Liver (tissue), 9 donors: ENCODE data around the gene ALG3. TPM values are rescaled to one million over a fixed set of nuclear protein-coding genes. Genes with fewer than 3 reads are reported as not detected.
A peak's percentile ranks its signal among the peaks of the same experiment; 100 is the strongest.

Experiments used
- DNase-seq: peaks from one replicate; pipeline ENCODE4 v3.0.0-alpha.2; 2017; ENCODE audit warnings: low spot score
- H3K27ac ChIP-seq, 2 donors: one replicate each; pipeline ENCODE4 v1.7.0; 2013; ENCODE audit warnings: inconsistent platforms in 2 of 2, low read length in 2 of 2, control low read depth in 1 of 2, low read depth in 1 of 2, mild to moderate bottlenecking in 1 of 2
- H3K27me3 ChIP-seq, 4 donors: one replicate each; pipeline versions ENCODE4 v1.6.1 to v1.7.0; 2013; ENCODE audit warnings: low read length in 3 of 4, inconsistent platforms in 1 of 4, mild to moderate bottlenecking in 1 of 4, moderate library complexity in 1 of 4; ENCODE audit not compliant: control insufficient read depth in 4 of 4, insufficient read depth in 4 of 4
- H3K36me3 ChIP-seq, 4 donors: one replicate each; pipeline versions ENCODE4 v1.6.1 to v1.7.0; 2013; ENCODE audit warnings: low read length in 3 of 4, mild to moderate bottlenecking in 3 of 4, low read depth in 1 of 4, moderate library complexity in 1 of 4; ENCODE audit not compliant: control insufficient read depth in 4 of 4, insufficient read depth in 3 of 4
- H3K4me1 ChIP-seq, 4 donors: one replicate each; pipeline versions ENCODE4 v1.6.1 to v1.7.0; 2013; ENCODE audit warnings: low read length in 3 of 4, mild to moderate bottlenecking in 3 of 4, moderate library complexity in 1 of 4; ENCODE audit not compliant: control insufficient read depth in 4 of 4, insufficient read depth in 4 of 4
- H3K4me3 ChIP-seq, 3 donors: one replicate each; pipeline versions ENCODE4 v1.6.1 to v1.7.0; 2013; ENCODE audit warnings: low read length in 3 of 3, control low read depth in 1 of 3, low read depth in 1 of 3, mild to moderate bottlenecking in 1 of 3
- H3K9ac ChIP-seq, 2 donors: one replicate each; pipeline ENCODE4 v1.7.0; 2013; ENCODE audit warnings: low read length in 2 of 2, mild to moderate bottlenecking in 2 of 2, moderate library complexity in 2 of 2, control low read depth in 1 of 2, low read depth in 1 of 2
- H3K9me3 ChIP-seq, 4 donors: one replicate each; pipeline versions ENCODE4 v1.6.1 to v1.7.0; 2013; ENCODE audit warnings: low read length in 3 of 4; ENCODE audit not compliant: control insufficient read depth in 4 of 4
- EGR1 ChIP-seq, 2 donors: IDR thresholded peaks; 2 replicates each; pipeline ENCODE4 v1.6.1; 2016 to 2018; ENCODE audit warnings: antibody characterized with exemption in 2 of 2, low read depth in 2 of 2
- FOXA1 ChIP-seq: IDR thresholded peaks from 2 replicates; pipeline ENCODE4 v1.6.1; 2016; ENCODE audit warnings: antibody characterized with exemption
- FOXA2 ChIP-seq: IDR thresholded peaks from 2 replicates; pipeline ENCODE4 v1.6.1; 2016; ENCODE audit warnings: antibody characterized with exemption
- GABPA ChIP-seq, 2 donors: IDR thresholded peaks in 1 of 2; conservative IDR thresholded peaks in 1 of 2; 2 replicates each; pipeline ENCODE4 v1.6.1; 2016; ENCODE audit warnings: antibody characterized with exemption in 2 of 2, mild to moderate bottlenecking in 1 of 2, moderate library complexity in 1 of 2
- HNF4A ChIP-seq, 2 donors: conservative IDR thresholded peaks; 2 replicates each; pipeline ENCODE4 v1.6.1; 2016; ENCODE audit warnings: antibody characterized with exemption in 2 of 2, mild to moderate bottlenecking in 2 of 2
- HNF4G ChIP-seq: IDR thresholded peaks from 2 replicates; pipeline ENCODE4 v1.6.1; 2016; ENCODE audit warnings: antibody characterized with exemption
- JUND ChIP-seq, 2 donors: IDR thresholded peaks; 2 replicates each; pipeline ENCODE4 v1.6.1; 2016; ENCODE audit warnings: antibody characterized with exemption in 2 of 2
- NR2F2 ChIP-seq: IDR thresholded peaks from 2 replicates; pipeline ENCODE4 v1.6.1; 2016; ENCODE audit warnings: antibody characterized with exemption
- RAD21 ChIP-seq, 2 donors: IDR thresholded peaks; 2 replicates each; pipeline ENCODE4 v1.6.1; 2016; ENCODE audit warnings: antibody characterized with exemption in 2 of 2, mild to moderate bottlenecking in 2 of 2
- RXRA ChIP-seq, 2 donors: IDR thresholded peaks; 2 replicates each; pipeline ENCODE4 v1.6.1; 2017 to 2018; ENCODE audit warnings: antibody characterized with exemption in 2 of 2, mild to moderate bottlenecking in 1 of 2
- SP1 ChIP-seq: IDR thresholded peaks from 2 replicates; pipeline ENCODE4 v1.6.1; 2018; ENCODE audit warnings: antibody characterized with exemption, mild to moderate bottlenecking
- TAF1 ChIP-seq: conservative IDR thresholded peaks from 2 replicates; pipeline ENCODE4 v1.6.1; 2016; ENCODE audit warnings: antibody characterized with exemption, mild to moderate bottlenecking
- YY1 ChIP-seq: IDR thresholded peaks from 2 replicates; pipeline ENCODE4 v1.6.1; 2016; ENCODE audit warnings: antibody characterized with exemption, mild to moderate bottlenecking
- WGBS: extraction: QIAGEN DNeasy Blood & Tissue Kit; methylation state at CpG from one replicate; pipeline ENCODE4 v1.1.7; 2013; 5-methylcytosine and 5-hydroxymethylcytosine counted together
- polyA plus RNA-seq, 2 donors: library from polyadenylated mRNA; stranded (reverse) in 1 of 2; unstranded in 1 of 2; fragments of 200-250 nt in 1 of 2; fragments of >200 nt in 1 of 2; fragmentation: Nextera tagmentation in 1 of 2; extraction: Ambion mirVana in 1 of 2; gene quantifications; one replicate each; pipeline versions ENCODE4 v1.2.1 to v1.2.3, GENCODE V29; 2013 to 2015
- total RNA-seq, 2 donors: library from RNA; depleted of rRNA; stranded (reverse); fragments of >200 nt; gene quantifications; one replicate each; pipeline ENCODE4 v1.2.3, GENCODE V29; 2014
- TF ChIP-seq, protein P1 (sequence below): IDR thresholded peaks from 2 replicates; pipeline ENCODE4 v1.6.1; 2016; ENCODE audit warnings: antibody characterized with exemption, mild to moderate bottlenecking
- TF ChIP-seq, protein P2 (sequence below): fragments of 150-350 bp; IDR thresholded peaks from 2 replicates; pipeline ENCODE4 v1.5.1; 2017; ENCODE audit warnings: improper control_type of control experiment, low read depth, low read length; ENCODE audit not compliant: missing input control
- TF ChIP-seq, protein P3 (sequence below): IDR thresholded peaks from 2 replicates; pipeline ENCODE4 v1.6.1; 2016; ENCODE audit warnings: antibody characterized with exemption
- TF ChIP-seq, protein P4 (sequence below): IDR thresholded peaks from 2 replicates; pipeline ENCODE4 v1.6.1; 2016; ENCODE audit warnings: antibody characterized with exemption
- donor health status: healthy.
- donor health status: healthy.
- donor health status: healthy.
- donor health status: healthy.
- donor health status: healthy.

Gene ALG3
- total and polyA plus RNA-seq, 4 donors: 27.7 to 78.6 (median 64.5) TPM

DNA sequence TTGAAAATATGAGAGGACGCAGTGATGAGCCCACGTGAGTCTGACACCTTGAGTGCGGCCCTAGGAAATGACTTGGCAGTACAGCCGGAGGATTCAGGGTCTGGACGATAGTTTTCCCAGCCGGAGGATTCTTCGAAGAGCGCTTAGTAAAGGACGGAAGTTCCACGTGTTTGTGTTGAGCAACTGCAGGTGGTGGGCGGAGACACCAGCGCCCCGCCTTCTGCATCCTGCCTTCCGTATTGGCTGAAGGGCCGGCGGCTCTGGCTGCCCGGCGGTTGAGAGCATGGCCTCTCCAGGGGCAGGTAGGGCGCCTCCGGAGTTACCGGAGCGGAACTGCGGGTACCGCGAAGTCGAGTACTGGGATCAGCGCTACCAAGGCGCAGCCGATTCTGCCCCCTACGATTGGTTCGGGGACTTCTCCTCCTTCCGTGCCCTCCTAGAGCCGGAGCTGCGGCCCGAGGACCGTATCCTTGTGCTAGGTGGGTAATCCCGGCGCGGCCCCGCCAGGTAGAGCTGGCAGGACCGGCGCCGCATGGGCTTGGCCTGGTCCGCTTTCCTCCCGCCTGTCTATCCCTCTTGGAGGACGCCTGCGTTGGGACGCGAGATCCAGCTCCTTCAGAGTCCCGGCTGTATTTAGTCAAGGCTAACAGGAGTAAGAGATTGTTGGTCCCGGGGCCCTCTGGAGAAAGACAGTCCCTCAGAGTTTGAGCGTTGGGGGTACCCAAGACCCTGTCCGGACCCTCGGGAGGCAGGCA, 827 bp upstream of the ALG3 start, which contains the start of gene EEF1AKMT4 (continued):
- TF ChIP-seq, protein P1, sequence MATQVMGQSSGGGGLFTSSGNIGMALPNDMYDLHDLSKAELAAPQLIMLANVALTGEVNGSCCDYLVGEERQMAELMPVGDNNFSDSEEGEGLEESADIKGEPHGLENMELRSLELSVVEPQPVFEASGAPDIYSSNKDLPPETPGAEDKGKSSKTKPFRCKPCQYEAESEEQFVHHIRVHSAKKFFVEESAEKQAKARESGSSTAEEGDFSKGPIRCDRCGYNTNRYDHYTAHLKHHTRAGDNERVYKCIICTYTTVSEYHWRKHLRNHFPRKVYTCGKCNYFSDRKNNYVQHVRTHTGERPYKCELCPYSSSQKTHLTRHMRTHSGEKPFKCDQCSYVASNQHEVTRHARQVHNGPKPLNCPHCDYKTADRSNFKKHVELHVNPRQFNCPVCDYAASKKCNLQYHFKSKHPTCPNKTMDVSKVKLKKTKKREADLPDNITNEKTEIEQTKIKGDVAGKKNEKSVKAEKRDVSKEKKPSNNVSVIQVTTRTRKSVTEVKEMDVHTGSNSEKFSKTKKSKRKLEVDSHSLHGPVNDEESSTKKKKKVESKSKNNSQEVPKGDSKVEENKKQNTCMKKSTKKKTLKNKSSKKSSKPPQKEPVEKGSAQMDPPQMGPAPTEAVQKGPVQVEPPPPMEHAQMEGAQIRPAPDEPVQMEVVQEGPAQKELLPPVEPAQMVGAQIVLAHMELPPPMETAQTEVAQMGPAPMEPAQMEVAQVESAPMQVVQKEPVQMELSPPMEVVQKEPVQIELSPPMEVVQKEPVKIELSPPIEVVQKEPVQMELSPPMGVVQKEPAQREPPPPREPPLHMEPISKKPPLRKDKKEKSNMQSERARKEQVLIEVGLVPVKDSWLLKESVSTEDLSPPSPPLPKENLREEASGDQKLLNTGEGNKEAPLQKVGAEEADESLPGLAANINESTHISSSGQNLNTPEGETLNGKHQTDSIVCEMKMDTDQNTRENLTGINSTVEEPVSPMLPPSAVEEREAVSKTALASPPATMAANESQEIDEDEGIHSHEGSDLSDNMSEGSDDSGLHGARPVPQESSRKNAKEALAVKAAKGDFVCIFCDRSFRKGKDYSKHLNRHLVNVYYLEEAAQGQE: peak; percentile 53
- TF ChIP-seq SP1 (peak; percentile 62), FOXA2 (no peak)

DNA sequence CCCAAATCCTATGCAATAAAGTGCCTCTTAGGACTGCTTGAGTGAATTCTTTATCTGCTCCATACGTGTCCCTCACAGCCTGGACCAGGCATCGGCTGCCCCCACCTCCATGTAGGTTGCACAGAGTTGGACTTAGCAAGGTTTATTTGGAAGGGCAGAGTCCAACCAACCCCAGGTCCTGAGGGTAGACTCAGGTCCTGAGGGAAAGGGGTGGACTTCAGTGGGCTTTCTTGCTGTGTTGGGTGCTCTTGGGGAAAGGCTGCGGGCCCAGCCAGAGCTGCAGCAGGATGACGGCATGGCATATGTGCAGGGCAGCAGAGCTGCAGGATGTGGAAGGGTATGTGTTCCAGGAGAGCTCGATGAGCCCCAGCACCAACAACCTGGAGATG, 6.5 kb downstream of the ALG3 start:
- H3K4me1 ChIP-seq: peaks cover 9 to 19% (median 15%) of the 10 kb centered on the region in 4 donors
- 68% methylated on average over 5 of the region's 5 CpGs for WGBS
- H3K36me3 ChIP-seq: peaks cover 5 to 32% (median 20%) of the 10 kb centered on the region in 4 donors
- H3K27me3 ChIP-seq: no peaks in the 10 kb centered on the region
- H3K4me3 ChIP-seq: no peak overlapping the region
- H3K27ac ChIP-seq: no peak overlapping the region
- TF ChIP-seq HNF4A (conservative IDR thresholded peaks at IDR 0.05): peak; percentile 71 to 81
- no peak for TF ChIP-seq GABPA (IDR thresholded peaks at IDR 0.05 in 1 of 2, conservative IDR thresholded peaks at IDR 0.05 in 1 of 2)
- no peak overlapping the region for H3K9ac ChIP-seq
- H3K9me3 ChIP-seq: no peaks in the 10 kb centered on the region
- no peak for DNase-seq

DNA sequence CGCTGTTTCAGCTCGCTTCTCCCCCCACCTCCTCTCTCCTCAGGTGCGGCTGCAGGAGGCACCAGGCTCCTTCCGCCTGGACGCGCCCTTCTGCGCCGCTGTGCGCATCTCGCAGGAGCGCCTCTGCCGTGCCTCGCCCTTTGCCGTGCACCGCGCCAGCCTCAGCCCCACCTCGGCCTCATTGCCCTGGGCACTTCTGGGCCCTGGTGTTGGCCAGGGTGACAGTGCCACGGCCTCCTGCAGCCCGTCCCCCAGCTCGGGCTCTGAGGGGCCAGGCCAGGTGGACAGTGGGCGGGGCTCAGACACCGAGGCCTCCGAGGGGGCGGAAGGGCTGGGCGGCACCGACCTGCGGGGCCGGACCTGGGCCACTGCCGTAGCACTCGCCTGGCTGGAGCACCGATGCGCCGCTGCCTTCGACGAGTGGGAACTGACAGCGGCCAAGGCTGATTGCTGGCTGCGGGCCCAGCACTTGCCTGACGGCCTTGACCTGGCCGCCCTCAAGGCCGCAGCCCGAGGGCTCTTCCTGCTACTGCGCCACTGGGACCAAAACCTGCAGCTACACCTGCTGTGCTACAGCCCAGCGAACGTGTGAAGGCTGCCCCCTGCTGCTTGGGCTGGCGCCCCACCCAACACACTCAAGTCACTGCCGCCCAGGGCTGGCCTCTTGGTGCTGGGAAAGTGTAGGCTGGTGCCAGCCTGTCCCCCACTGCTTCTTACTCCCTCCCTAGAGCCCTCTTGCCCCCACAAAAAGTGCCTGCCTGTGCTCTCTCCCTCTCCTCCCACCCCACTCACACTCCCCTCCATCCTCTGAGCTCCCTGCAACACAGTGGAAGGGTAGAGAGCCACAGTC, 7.1 kb downstream of the ALG3 start:
- peaks cover 5 to 32% (median 20%) of the 10 kb centered on the region in 4 donors for H3K36me3 ChIP-seq
- DNase-seq: peak; percentile 60
- H3K4me3 ChIP-seq: no peak overlapping the region
- no peaks in the 10 kb centered on the region for H3K9me3 ChIP-seq
- no peak overlapping the region for H3K27ac ChIP-seq
- H3K27me3 ChIP-seq: no peaks in the 10 kb centered on the region
- 16% methylated on average over 46 of the region's 46 CpGs for WGBS
- H3K9ac ChIP-seq: no peak overlapping the region
- peaks cover 9 to 19% (median 15%) of the 10 kb centered on the region in 4 donors for H3K4me1 ChIP-seq
- TF ChIP-seq JUND (IDR thresholded peaks at IDR 0.05) (no peak), HNF4G (no peak), FOXA2 (no peak), RXRA (IDR thresholded peaks at IDR 0.05) (peak; percentile 79 to 87), GABPA (IDR thresholded peaks at IDR 0.05 in 1 of 2, conservative IDR thresholded peaks at IDR 0.05 in 1 of 2) (peak in 1 of 2 donors; percentile 63), RAD21 (IDR thresholded peaks at IDR 0.05) (peak; percentile 79 to 87), FOXA1 (no peak), TAF1 (no peak), NR2F2 (peak; percentile 89), HNF4A (conservative IDR thresholded peaks at IDR 0.05) (peak in 1 of 2 donors; percentile 50), EGR1 (IDR thresholded peaks at IDR 0.05; ENCODE audit: low read depth in 2 of 2) (no peak), YY1 (no peak)
- TF ChIP-seq, protein P2, sequence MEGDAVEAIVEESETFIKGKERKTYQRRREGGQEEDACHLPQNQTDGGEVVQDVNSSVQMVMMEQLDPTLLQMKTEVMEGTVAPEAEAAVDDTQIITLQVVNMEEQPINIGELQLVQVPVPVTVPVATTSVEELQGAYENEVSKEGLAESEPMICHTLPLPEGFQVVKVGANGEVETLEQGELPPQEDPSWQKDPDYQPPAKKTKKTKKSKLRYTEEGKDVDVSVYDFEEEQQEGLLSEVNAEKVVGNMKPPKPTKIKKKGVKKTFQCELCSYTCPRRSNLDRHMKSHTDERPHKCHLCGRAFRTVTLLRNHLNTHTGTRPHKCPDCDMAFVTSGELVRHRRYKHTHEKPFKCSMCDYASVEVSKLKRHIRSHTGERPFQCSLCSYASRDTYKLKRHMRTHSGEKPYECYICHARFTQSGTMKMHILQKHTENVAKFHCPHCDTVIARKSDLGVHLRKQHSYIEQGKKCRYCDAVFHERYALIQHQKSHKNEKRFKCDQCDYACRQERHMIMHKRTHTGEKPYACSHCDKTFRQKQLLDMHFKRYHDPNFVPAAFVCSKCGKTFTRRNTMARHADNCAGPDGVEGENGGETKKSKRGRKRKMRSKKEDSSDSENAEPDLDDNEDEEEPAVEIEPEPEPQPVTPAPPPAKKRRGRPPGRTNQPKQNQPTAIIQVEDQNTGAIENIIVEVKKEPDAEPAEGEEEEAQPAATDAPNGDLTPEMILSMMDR: peak; percentile 61
- TF ChIP-seq, protein P3, sequence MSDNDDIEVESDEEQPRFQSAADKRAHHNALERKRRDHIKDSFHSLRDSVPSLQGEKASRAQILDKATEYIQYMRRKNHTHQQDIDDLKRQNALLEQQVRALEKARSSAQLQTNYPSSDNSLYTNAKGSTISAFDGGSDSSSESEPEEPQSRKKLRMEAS: no peak
- TF ChIP-seq, protein P1: no peak
- TF ChIP-seq, protein P4, sequence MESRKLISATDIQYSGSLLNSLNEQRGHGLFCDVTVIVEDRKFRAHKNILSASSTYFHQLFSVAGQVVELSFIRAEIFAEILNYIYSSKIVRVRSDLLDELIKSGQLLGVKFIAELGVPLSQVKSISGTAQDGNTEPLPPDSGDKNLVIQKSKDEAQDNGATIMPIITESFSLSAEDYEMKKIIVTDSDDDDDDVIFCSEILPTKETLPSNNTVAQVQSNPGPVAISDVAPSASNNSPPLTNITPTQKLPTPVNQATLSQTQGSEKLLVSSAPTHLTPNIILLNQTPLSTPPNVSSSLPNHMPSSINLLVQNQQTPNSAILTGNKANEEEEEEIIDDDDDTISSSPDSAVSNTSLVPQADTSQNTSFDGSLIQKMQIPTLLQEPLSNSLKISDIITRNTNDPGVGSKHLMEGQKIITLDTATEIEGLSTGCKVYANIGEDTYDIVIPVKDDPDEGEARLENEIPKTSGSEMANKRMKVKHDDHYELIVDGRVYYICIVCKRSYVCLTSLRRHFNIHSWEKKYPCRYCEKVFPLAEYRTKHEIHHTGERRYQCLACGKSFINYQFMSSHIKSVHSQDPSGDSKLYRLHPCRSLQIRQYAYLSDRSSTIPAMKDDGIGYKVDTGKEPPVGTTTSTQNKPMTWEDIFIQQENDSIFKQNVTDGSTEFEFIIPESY: no peak
